Pancreas (tissue), 10 donors: ENCODE measurements around the gene RBMS3. TPM values are rescaled to one million over a fixed set of nuclear protein-coding genes. Genes with fewer than 3 reads are reported as not detected.

Experiments
- ATAC-seq, 4 donors: fragments of 200-7000 bp; cut with Tn5 transposase; one replicate each; pipeline versions ENCODE4 v1.8.0 to v1.9.1; 2020; ENCODE audit warnings: mild to moderate bottlenecking in 4 of 4, moderate library complexity in 4 of 4
- DNase-seq, 6 donors: peaks; one replicate each; pipeline ENCODE4 v3.0.0-alpha.2; 2020
- FAIRE-seq: peaks from 2 replicates; lab custom pipeline; 2012; peaks lifted over from hg19 to GRCh38; lab: Jason Lieb, UNC
- H3K27ac ChIP-seq, 4 donors: fragments of 200-600 bp; sonication (generic); 1 replicate in 3 of 4; 2 replicates in 1 of 4; pipeline versions ENCODE4 v1.5.0 to v1.8.0; 2020
- H3K27me3 ChIP-seq, 4 donors: fragments of 200-600 bp; one replicate each; pipeline ENCODE4 v1.8.0; 2021
- H3K36me3 ChIP-seq, 3 donors: fragments of 200-600 bp; sonication (generic) in 1 of 3; one replicate each; pipeline versions ENCODE4 v1.5.0 to v1.8.0; 2020 to 2021
- H3K4me1 ChIP-seq, 3 donors: fragments of 200-600 bp; one replicate each; pipeline ENCODE4 v1.8.0; 2021
- H3K4me3 ChIP-seq, 4 donors: fragments of 200-600 bp; sonication (generic) in 2 of 4; one replicate each; pipeline versions ENCODE4 v1.5.0 to v1.8.0; 2020 to 2021
- H3K9me3 ChIP-seq, 4 donors: fragments of 200-600 bp; one replicate each; pipeline ENCODE4 v1.8.0; 2021
- CTCF ChIP-seq, 4 donors: fragments of 200-600 bp; sonication (generic) in 3 of 4; IDR thresholded peaks; one replicate each; pipeline versions ENCODE4 v1.5.0 to v1.8.0; 2021; ENCODE audit warnings: antibody characterized with exemption in 4 of 4
- WGBS, 2 donors: extraction: QIAGEN DNeasy Blood & Tissue Kit; methylation state at CpG; one replicate each; pipeline ENCODE4 v1.1.7; 2013; 5-methylcytosine and 5-hydroxymethylcytosine counted together
- intact Hi-C, 3 donors: fragments of 100-400 bp; cut with DNase I; formaldehyde crosslinking; loops; one replicate each; pipeline versions ENCODE4 v1.11.1 to v1.14.2; 2022
- polyA plus RNA-seq, 2 donors: library from polyadenylated mRNA; stranded (reverse); fragments of 200-250 nt; gene quantifications; one replicate each; pipeline ENCODE4 v1.2.3, GENCODE V29; 2013
- total RNA-seq, 6 donors: library from RNA; stranded (reverse); fragmentation: NEBNext Ultra II Directional in 4 of 6; extraction: Animal tissue kit (Norgen Biotek cat#: 25700) in 4 of 6; gene quantifications; one replicate each; pipeline versions ENCODE4 v1.2.1 to v1.2.4, GENCODE V29; 2021 to 2023
- donor health status: healthy with polysubstance abuse.
- donor health status: DM: no; HTN: no; CAD: no; lungs with moderate emphysema.
- donor health status: DM: no; HTN: no; CAD: no.
- donor health status: control.
- donor health status: control.
- donor health status: Bipolar disorder and iron deficiency.
- donor health status: DM: yes; HTN: yes; CAD: no.
- donor health status: DM: no; HTN: no; CAD: no.
- donor health status: DM: no; HTN: no; CAD: no.
- donor health status: DM: yes; HTN: yes; CAD: no.

RBMS3 gene
- total and polyA plus RNA-seq, 8 donors: 4.0 to 10.0 (median 6.6) TPM

GRCh38 chr3:29608414-29609327, 327.8 kb downstream of the RBMS3 start:
- Histone ChIP-seq H3K9me3 (no peaks in the 10 kb centered on the region), H3K4me1 (no peaks in the 10 kb centered on the region), H3K27me3 (no peaks in the 10 kb centered on the region), H3K27ac (no peak overlapping the region), H3K36me3 (no peaks in the 10 kb centered on the region), H3K4me3 (no peak overlapping the region)
- intact Hi-C loops: no loop called here
- TF ChIP-seq CTCF (IDR thresholded peaks at IDR 0.05): no peak
- FAIRE-seq (no peak), ATAC-seq (no peak), DNase-seq (no peak)
- 69 to 77% methylated on average over 3 of the region's 3 CpGs for WGBS, 2 donors

- no peaks in the 10 kb centered on the region for H3K9me3 ChIP-seq
- no peak for TF ChIP-seq CTCF (IDR thresholded peaks at IDR 0.05)
- no peak overlapping the region for H3K27ac ChIP-seq
- H3K4me1 ChIP-seq: no peaks in the 10 kb centered on the region
- H3K4me3 ChIP-seq: no peak overlapping the region
- no peaks in the 10 kb centered on the region for H3K27me3 ChIP-seq
- intact Hi-C loops: no loop called here
- ATAC-seq (peak in 1 of 4 donors; percentile 45), DNase-seq (no peak), FAIRE-seq (no peak)
- no peaks in the 10 kb centered on the region for H3K36me3 ChIP-seq
These were observed 328.5 kb downstream of the RBMS3 start for GRCh38 chr3:29609328-29609811.

- FAIRE-seq (no peak), ATAC-seq (no peak), DNase-seq (no peak)
- Histone ChIP-seq H3K36me3 (no peaks in the 10 kb centered on the region), H3K27ac (no peak overlapping the region), H3K9me3 (no peaks in the 10 kb centered on the region), H3K4me3 (no peak overlapping the region), H3K27me3 (no peaks in the 10 kb centered on the region), H3K4me1 (no peaks in the 10 kb centered on the region)
- intact Hi-C loops: no loop called here
- TF ChIP-seq CTCF (IDR thresholded peaks at IDR 0.05): no peak
These were observed 329.9 kb downstream of the RBMS3 start for GRCh38 chr3:29610781-29611180.

- intact Hi-C loops: no loop called here
- no peaks in the 10 kb centered on the region for H3K27me3 ChIP-seq
- ATAC-seq (no peak), FAIRE-seq (no peak), DNase-seq (no peak)
- H3K4me3 ChIP-seq: no peak overlapping the region
- 52 to 60% methylated on average over 4 of the region's 4 CpGs for WGBS, 2 donors
- no peak overlapping the region for H3K27ac ChIP-seq
- no peaks in the 10 kb centered on the region for H3K4me1 ChIP-seq
- no peaks in the 10 kb centered on the region for H3K9me3 ChIP-seq
- TF ChIP-seq CTCF (IDR thresholded peaks at IDR 0.05): no peak
- H3K36me3 ChIP-seq: no peaks in the 10 kb centered on the region
These were observed 330.4 kb downstream of the RBMS3 start for GRCh38 chr3:29611252-29611651.

- Histone ChIP-seq H3K36me3 (no peaks in the 10 kb centered on the region), H3K4me3 (no peak overlapping the region), H3K9me3 (no peaks in the 10 kb centered on the region), H3K27me3 (no peaks in the 10 kb centered on the region), H3K4me1 (no peaks in the 10 kb centered on the region), H3K27ac (no peak overlapping the region)
- WGBS, 2 donors: 59 to 76% methylated on average over 1 of the region's 1 CpG
- ATAC-seq: no peak
- no peak for DNase-seq
- FAIRE-seq: no peak
- intact Hi-C loops: no loop called here
- no peak for TF ChIP-seq CTCF (IDR thresholded peaks at IDR 0.05)
These were observed 331.7 kb downstream of the RBMS3 start for GRCh38 chr3:29612536-29612935.
